Stimulated activated CD4-positive, alpha-beta T cell treated with anti-CD3 and anti-CD28 coated beads, TNF-alpha, amount 100 ng/mL, for 24 hours (primary cell): Measurements from ENCODE around the gene MEIOB.
"Not testable (repeated sequence)": the region's sequence is repeated elsewhere in the genome, so short reads cannot be mapped to it uniquely, and the experiment has no call there.

Experiments used
- DNase-seq, 3 experiments: peaks; one replicate each; pipeline ENCODE4 v3.0.0-alpha.2; 2020; ENCODE audit warnings: low read depth in 3 of 3

The MEIOB gene

DNA sequence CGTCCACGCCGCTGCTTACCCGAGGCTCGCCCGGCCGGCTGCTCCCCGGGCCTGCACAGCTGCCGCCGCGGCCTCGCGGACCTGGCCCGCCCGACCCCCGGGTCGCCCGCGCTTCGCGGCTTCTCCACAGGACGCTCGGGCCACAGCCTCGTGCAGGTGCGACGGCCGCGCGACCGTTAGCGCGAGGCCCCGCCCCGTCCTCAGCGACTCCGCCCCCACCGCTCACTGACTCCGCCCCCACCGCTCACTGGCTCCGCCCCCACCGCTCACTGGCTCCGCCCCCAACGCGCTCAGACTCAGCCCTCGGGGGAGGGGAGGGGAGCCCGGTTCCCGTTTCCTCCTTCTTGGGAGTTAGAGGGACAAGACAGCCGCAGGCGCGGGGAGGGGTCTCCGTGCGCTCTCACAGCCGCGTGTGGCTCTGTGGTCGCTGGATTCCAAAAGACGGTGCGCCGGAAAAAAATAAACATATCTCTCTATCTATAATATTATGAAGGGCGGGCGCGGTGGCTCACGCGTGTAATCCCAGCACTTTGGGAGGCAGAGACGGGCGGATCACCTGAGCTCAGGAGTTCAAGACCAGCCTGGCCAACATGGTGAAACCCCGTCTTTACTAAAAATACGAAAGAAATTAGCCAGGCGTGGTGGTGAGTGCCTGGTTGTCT, at the start of gene MEIOB:
Gene MEIOB, minus strand, starts transcription at position 191 of the 662 bp plus-strand sequence. CDS start 3,989 bp downstream, outside the sequence.
- peak in 2 of 3 experiments; percentile 15 to 39 for DNase-seq

DNA sequence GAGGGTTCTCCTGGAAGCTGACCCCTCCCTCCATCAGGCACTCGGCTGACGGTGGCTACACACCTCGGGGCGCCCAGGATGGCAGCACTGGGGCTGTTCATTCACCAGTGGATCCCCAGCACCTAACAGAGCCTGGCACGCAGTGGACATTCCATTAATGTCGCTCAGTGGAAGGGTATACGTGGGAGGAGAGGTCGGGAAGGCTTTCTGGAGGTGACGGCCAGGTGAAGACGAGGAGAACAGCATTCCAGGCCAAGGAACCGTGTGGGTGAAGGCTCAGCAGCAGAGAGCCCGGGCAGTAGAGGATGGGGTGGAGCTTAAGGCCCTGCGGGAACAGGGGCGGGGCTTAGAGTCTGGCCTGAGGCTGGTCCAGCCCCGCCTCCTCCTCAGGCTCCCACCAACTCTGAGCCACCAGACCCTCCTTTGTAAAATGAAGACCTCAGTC, 48.8 kb upstream of the MEIOB start:
- DNase-seq: no peak

- DNase-seq: not testable (repeated sequence)
These were observed 48.2 kb upstream of the MEIOB start for GRCh38 chr16:1920122-1920521.

GRCh38 chr16:1919327-1919998, 47.5 kb upstream of the MEIOB start:
- DNase-seq: no peak

DNA sequence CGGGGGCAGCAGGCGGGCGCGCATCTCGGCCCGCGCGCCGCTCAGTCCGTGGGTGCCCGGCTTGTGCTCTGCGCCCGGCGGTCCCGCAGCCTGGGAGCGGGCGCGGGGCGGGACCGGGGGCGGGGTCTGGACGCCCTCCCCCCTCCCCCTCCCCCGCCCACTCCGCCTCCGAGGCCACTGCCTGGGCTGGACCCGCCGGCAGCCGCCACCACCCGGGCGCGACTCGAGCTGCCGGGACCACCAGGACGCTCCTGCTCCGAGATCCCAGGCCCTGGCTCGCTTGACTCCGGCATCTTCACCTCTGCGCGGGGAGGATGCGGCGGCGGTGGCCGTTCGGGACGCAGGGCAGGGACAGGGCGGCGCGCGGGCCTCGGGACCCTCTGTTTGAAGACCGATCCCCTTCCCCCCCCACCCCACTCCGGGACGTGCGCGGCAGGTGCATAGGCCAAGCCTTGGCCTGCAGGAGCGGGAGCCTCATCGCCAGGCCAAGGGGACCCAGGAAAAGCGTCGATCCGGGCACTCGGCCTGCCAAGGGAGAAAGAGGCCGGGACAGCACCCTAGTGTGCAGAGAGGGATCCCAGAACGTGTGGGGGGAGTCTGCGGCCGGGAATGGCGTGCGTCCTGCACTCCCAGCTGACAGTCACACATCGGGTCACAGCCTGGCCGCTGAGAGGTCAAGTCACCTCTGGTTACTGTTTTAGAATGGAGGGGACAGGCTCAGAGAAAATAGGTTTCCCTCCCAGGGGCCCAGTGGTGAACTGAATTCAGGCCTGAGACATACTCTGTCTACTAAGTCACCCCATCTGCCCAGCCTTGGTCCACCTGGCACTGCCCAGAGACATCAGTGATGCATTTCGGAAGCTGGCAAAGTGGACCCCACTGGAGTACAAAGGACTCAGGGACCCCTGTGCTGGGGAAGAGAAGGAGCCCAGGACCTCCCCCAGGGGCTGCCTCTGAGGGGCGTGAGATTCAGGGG, 46.7 kb upstream of the MEIOB start, which contains the start of gene HS3ST6:
Gene HS3ST6, minus strand, starts transcription at position 65 of the 976 bp plus-strand sequence. CDS start 92 bp downstream, outside the sequence.
- DNase-seq: no peak

DNA sequence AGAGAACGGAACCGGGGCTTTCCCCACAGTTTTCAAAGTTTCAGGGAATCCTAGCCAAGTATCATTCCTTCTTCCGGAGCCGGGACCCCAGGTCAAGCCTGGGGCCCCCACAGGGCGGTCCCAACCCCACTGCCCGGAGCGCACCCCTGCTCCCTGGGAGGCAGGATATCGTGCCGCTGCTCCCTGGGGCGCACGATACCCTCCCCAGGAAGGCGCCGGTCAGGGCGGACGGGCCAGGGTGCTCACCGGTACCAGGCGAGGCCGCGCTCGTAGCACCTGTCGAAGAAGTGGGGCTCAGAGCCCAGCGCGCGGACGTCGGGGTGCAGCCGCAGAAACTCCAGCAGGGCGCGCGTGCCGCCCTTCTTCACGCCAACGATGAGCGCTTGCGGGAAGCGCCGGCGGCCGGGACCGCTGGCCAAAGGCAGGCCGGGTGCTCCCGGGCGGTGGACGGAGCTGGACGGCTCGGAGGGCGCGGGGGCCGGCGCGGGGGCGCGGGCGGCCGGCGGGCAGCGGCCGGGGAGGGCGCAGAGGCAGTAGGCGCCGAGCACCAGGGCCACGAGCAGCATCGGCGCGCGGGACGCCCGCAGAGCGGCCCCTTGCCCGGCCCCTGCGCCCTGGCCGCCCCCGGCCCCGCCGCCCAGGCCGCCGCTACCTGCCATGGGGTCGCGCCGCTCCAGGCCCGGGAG, 45.8 kb upstream of the MEIOB start:
- DNase-seq: no peak

- no peak for DNase-seq
These were observed 45.2 kb upstream of the MEIOB start for GRCh38 chr16:1917056-1917664.

DNA sequence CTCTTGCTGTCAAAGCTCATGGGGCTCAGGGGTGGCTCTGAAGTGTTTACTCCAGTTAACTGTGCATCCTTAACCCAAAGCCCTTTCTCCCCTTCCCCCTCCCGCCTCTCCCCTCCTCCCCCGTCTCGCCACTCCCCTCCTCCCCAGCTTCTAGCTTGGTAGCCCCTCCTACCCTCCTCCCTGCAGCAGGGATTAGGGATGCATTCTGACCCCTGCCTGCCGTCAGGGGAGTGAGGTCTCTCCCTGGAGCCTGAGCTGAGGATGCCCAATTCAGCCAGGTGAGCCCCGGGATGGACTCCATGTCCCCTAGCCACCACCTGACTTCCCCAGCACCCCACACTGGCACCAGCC, 44.7 kb upstream of the MEIOB start:
- no peak for DNase-seq

DNA sequence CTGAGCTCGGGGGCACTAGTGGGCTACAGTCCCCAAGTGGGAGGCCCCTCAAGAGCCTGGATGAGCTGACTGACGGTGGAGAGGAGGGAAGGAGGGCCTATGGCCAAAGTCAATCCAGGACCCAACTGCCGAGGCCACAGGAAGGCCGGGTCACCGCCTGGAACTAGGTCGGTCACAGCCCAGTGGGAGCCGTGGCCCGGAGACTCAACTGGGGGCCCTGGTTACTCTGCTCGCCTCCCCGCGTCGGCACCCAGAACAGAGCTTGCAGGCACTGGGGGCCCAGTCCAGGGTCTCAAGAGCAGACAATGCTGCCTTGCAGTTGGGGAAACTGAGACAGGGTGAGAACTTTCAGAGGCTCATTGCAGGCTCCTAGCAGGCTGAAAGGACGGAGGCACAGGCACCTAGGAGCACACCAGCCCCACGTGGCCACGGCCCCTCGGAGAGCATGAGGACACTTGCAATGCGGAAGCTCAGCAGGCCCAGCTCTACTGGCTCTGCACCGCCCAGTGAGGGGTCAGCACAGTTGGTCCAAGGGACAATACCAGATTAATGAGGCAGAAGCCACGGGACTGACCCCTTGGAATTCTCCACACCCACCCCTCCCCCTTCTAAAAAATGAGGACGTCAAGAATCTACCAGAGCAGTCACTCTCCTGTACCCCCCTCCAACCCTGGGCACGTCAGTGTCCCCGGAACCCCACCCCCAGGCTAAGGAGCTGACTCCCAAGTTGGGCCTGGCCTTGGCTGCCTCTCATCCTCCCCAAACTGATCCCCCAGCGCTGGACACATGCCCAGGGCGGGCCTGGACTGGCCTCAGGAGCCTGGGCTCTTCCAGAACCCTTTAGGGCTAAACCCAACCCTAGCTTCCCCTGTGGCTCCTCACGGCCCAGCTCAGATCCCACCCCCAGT, 44.0 kb upstream of the MEIOB start:
- no peak for DNase-seq

DNA sequence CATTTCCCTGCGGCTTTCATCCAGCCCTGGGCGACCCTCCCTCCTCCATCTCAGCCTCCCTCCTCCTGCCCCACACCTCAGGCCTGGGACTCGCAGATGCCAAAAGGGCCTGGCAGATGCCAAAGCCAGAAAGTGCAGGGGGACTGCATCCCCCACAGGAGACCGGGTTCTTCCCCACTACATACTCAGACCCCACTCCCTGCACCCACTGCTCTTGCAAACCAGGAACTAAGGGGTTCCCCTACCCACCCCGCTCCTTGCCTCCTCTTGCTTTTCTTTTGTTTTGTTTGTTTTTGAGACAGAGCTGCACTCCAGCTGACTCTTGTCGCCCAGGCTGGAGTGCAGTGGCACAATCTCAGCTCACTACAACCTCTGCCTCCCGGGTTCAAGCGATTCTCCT, 43.0 kb upstream of the MEIOB start:
- DNase-seq: no peak

DNA sequence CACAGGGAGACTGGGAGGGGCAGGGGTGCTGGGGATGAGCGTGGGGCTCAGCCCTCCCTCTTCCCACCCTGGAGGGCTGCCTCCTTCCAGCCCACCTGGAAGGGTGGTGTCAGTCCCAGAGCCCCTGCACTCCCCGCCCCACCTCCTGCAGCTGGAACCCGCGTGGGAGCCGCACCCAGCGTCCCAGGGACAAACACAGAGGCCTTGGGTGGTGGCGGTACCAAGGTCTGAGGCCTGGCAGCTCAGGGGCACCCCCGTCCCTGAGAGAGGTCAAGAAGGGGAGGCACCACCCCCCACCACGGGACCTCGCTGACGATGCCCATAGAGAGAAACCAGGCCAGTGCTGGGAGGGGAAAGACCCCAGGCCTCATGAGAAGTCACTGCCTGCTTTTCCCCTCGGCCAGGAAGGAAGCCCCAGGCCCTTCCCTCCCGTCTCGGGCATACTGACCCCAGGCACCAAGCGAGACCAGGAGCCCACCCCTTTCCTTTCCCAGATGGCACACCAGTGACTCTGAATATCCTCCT, 42.2 kb upstream of the MEIOB start:
- DNase-seq: no peak

DNA sequence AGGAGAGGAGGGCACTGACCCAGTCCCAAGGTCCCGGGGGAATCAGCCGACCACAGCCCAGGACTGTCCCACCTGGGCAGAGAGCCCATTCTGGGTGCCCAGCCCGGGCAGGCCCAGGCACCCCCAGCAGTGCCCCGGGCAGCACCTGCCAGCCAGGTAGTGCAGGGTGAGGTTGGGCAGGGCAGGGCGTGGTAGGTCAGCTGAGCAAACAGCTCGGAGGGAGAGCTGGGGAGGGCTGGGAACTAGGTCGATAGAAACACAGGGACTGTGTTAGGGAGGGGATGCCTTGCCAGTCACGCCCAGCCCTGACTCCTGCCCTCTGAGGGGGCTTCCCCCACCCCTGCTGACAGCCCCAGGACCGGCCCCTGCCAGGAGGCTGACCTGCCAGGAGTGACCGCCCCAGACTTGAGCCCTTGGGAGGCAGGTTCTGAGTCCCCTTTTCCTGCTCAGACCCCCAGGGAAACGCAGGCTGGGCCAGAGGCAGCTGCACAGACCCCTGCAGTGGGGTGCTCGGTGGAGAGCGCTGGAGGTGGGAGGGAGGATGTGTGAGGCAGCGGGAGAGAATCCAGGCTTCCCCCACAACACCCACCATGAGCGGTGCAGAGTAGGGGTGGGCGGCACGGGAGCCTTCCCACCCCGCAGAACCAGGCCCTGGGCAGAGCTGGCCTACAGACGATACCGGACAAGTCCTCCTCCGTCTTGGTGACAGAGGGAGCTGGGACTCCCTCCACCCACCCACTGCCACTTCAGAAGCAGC, 41.5 kb upstream of the MEIOB start:
- no peak for DNase-seq

- no peak for DNase-seq
These were observed 40.2 kb upstream of the MEIOB start for GRCh38 chr16:1912215-1912543.

DNA sequence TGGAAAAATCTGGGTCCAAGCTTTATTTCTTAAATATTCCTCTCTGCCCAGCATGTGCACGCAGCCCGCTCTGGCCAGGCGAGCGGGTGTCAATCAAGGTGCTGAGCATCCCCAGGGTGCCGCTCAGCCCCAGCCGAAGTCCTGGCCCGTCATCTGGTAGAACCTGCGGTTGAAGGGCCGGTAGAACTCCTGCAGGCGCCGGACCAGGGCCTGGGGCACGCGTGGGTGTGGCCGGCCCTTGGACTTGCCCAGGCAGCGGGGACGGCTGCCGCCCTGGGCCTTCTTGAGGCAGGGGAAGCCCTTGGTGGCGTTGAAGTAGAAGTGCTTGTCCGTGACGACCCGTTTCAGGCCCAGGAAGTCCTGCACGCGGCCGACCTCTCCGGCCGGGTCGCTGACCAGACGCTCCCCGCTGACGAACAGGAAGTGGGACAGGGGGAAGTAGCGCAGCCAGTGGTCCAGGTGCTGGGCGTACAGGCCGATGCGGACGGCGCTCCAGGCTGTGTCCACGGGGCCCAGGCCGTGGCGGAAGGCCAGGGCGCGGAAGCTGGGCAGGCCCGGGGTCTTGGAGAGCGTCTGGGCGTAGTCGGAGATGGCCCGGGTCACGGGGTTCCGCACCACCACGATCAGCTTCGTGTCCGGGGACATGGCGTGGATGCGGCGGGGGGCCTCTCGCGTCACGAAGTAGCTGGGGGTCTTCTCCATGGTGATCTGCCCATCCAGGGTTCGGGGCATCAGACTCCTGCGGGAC, 39.7 kb upstream of the MEIOB start:
- DNase-seq: no peak

GRCh38 chr16:1909561-1910231, 37.7 kb upstream of the MEIOB start:
- DNase-seq: no peak

GRCh38 chr16:1908983-1909382, 37.0 kb upstream of the MEIOB start:
- DNase-seq: no peak

DNA sequence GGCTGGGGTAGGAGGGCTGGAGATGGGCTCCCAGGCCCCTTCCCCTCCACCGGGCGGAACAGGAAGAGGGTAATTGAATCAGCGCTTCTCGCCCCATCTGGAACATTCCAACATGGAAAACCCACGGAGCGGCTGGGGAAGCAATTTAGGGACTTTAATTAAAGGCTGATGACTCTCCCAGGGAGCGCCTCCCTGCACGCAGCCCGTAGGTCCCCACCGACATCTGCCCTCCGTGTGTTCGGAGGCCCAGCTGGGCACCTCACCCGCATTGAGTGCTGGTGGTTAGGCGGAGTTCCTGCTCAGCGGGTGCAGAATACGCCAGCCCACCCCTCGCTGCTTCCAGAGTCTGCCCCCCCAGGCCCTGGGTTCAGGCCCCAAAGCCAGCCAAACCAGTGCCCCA, 36.2 kb upstream of the MEIOB start:
- no peak for DNase-seq
